MM.1S (cell line): Measurements from ENCODE around the gene VPS8.
A peak's percentile ranks its signal among the peaks of the same experiment; 100 is the strongest.
"Not testable (repeated sequence)": the region's sequence is repeated elsewhere in the genome, so short reads cannot be mapped to it uniquely, and the experiment has no call there.

ENCODE experiments used
- DNase-seq: peaks from one replicate; pipeline ENCODE4 v3.0.0-alpha.2; 2015
- H2AFZ ChIP-seq: fragments of 300-600 bp; sonication (generic); 2 replicates; pipeline ENCODE4 v1.6.0; 2016; ENCODE audit warnings: antibody characterized with exemption, low read length
- H3F3A ChIP-seq: fragments of 300-600 bp; sonication (generic); 2 replicates; pipeline ENCODE4 v1.6.1; 2016; ENCODE audit warnings: mild to moderate bottlenecking, antibody characterized with exemption, low read length, moderate library complexity, mixed read lengths; ENCODE audit not compliant: insufficient read depth
- H3K27ac ChIP-seq: fragments of 300-600 bp; sonication (generic); 2 replicates; pipeline ENCODE4 v1.5.1; 2016; ENCODE audit warnings: mild to moderate bottlenecking, low read length
- H3K27me3 ChIP-seq: fragments of 300-600 bp; sonication (generic); replicated peaks from 2 replicates; pipeline ENCODE4 v1.6.0; 2016; ENCODE audit warnings: low read length; ENCODE audit not compliant: insufficient read depth
- H3K36me3 ChIP-seq: fragments of 300-600 bp; sonication (generic); replicated peaks from 2 replicates; pipeline ENCODE4 v1.6.1; 2016; ENCODE audit warnings: mild to moderate bottlenecking, low read length, mixed read lengths; ENCODE audit not compliant: insufficient read depth
- H3K4me1 ChIP-seq: fragments of 300-600 bp; sonication (generic); 2 replicates; pipeline ENCODE4 v1.6.1; 2016; ENCODE audit warnings: low read length, mixed read lengths
- H3K4me2 ChIP-seq: fragments of 300-600 bp; sonication (generic); 2 replicates; pipeline ENCODE4 v1.6.0; 2016; ENCODE audit warnings: low read depth, low read length
- H3K4me3 ChIP-seq: fragments of 300-600 bp; sonication (generic); 2 replicates; pipeline ENCODE4 v1.5.1; 2016; ENCODE audit warnings: low read length, mixed read lengths
- H3K79me2 ChIP-seq: fragments of 300-600 bp; sonication (generic); 2 replicates; pipeline ENCODE4 v1.6.1; 2016; ENCODE audit warnings: mixed run types, low read length, mixed read lengths
- H3K9ac ChIP-seq: fragments of 300-600 bp; sonication (generic); 2 replicates; pipeline ENCODE4 v1.6.1; 2016; ENCODE audit warnings: low read length, mixed read lengths
- H3K9me2 ChIP-seq: fragments of 300-600 bp; sonication (generic); replicated peaks from 2 replicates; pipeline ENCODE4 v1.6.1; 2016; ENCODE audit warnings: mild to moderate bottlenecking, low read length, mixed read lengths; ENCODE audit not compliant: insufficient read depth
- H3K9me3 ChIP-seq: fragments of 300-600 bp; sonication (generic); replicated peaks from 2 replicates; pipeline ENCODE4 v1.6.1; 2016; ENCODE audit warnings: mild to moderate bottlenecking, low read length, mixed read lengths; ENCODE audit not compliant: insufficient read depth
- H4K20me1 ChIP-seq: fragments of 300-600 bp; sonication (generic); 2 replicates; pipeline ENCODE4 v1.6.1; 2016; ENCODE audit warnings: mild to moderate bottlenecking, low read length, moderate library complexity, mixed read lengths; ENCODE audit not compliant: insufficient read depth
- CTCF ChIP-seq: fragments of 300-600 bp; sonication (generic); IDR thresholded peaks from 2 replicates; pipeline ENCODE4 v1.5.1; 2016; ENCODE audit warnings: antibody characterized with exemption, low read length, mixed read lengths
- EZH2 ChIP-seq: fragments of 300-600 bp; sonication (generic); optimal IDR thresholded peaks from 2 replicates; pipeline ENCODE3; 2017; ENCODE audit warnings: low read depth, mild to moderate bottlenecking, antibody characterized with exemption, low read length, mixed read lengths
- EZH2phosphoT487 ChIP-seq: fragments of 300-600 bp; sonication (generic); IDR thresholded peaks from 2 replicates; pipeline ENCODE4 v1.6.1; 2018; ENCODE audit warnings: antibody characterized with exemption, low read length

The VPS8 gene

GRCh38 chr3:184952671-184953070 is 140.7 kb downstream of the VPS8 start:
- TF ChIP-seq CTCF (no peak), EZH2 (no peak), EZH2phosphoT487 (no peak)
- no peaks in the 10 kb centered on the region for H4K20me1 ChIP-seq
- H3K79me2 ChIP-seq, result no peaks in the 10 kb centered on the region
- H3K4me2 ChIP-seq, result peak overlapping the region; percentile 56
- H3F3A ChIP-seq, result peaks cover 17% of the 10 kb centered on the region
- no peaks in the 10 kb centered on the region for H3K9me3 ChIP-seq
- H3K4me1 ChIP-seq, result peaks cover 35% of the 10 kb centered on the region
- 0 out of 2 replicates have a peak, but pooled peaks cover 4% of the 10 kb centered on the region for H3K36me3 ChIP-seq
- peak overlapping the region; percentile 70 for H3K27ac ChIP-seq
- H3K27me3 ChIP-seq, result no peaks in the 10 kb centered on the region
- H2AFZ ChIP-seq, result peak overlapping the region; percentile 52
- DNase-seq, result peak; percentile 85
- peak overlapping the region; percentile 4; the same call in 1 of the 2 replicates for H3K9ac ChIP-seq
- no peaks in the 10 kb centered on the region for H3K9me2 ChIP-seq
- peak overlapping the region; percentile 16; the same call in 1 of the 2 replicates for H3K4me3 ChIP-seq

GRCh38 chr3:184953401-184953800 is 141.4 kb downstream of the VPS8 start:
- Histone ChIP-seq H3K9me2 (no peaks in the 10 kb centered on the region), H3K4me3 (no peak overlapping the region), H3K4me2 (peak overlapping the region; percentile 56; the same call in 1 of the 2 replicates), H3F3A (peaks cover 16% of the 10 kb centered on the region), H3K27me3 (no peaks in the 10 kb centered on the region), H3K9ac (peak overlapping the region; percentile 4; the same call in 1 of the 2 replicates), H3K4me1 (peaks cover 29% of the 10 kb centered on the region), H4K20me1 (no peaks in the 10 kb centered on the region), H2AFZ (peak overlapping the region; percentile 52), H3K36me3 (0 out of 2 replicates have a peak, but pooled peaks cover 9% of the 10 kb centered on the region), H3K9me3 (no peaks in the 10 kb centered on the region), H3K27ac (peak overlapping the region; percentile 70), H3K79me2 (no peaks in the 10 kb centered on the region)
- DNase-seq, result no peak
- TF ChIP-seq CTCF (no peak), EZH2phosphoT487 (no peak)

GRCh38 chr3:184954251-184954650 is 142.3 kb downstream of the VPS8 start:
- H3K4me2 ChIP-seq, result no peak overlapping the region
- H2AFZ ChIP-seq, result no peak overlapping the region
- H3K4me3 ChIP-seq, result no peak overlapping the region
- no peaks in the 10 kb centered on the region for H3K79me2 ChIP-seq
- DNase-seq, result no peak
- H3K36me3 ChIP-seq, result 0 out of 2 replicates have a peak, but pooled peaks cover 9% of the 10 kb centered on the region
- peaks cover 16% of the 10 kb centered on the region for H3F3A ChIP-seq
- H3K9ac ChIP-seq, result no peak overlapping the region
- no peaks in the 10 kb centered on the region for H3K27me3 ChIP-seq
- peaks cover 29% of the 10 kb centered on the region for H3K4me1 ChIP-seq
- no peak for TF ChIP-seq EZH2phosphoT487
- no peak for TF ChIP-seq EZH2
- no peak for TF ChIP-seq CTCF
- H3K9me3 ChIP-seq, result no peaks in the 10 kb centered on the region
- no peaks in the 10 kb centered on the region for H4K20me1 ChIP-seq
- no peaks in the 10 kb centered on the region for H3K9me2 ChIP-seq
- no peak overlapping the region for H3K27ac ChIP-seq

DNA sequence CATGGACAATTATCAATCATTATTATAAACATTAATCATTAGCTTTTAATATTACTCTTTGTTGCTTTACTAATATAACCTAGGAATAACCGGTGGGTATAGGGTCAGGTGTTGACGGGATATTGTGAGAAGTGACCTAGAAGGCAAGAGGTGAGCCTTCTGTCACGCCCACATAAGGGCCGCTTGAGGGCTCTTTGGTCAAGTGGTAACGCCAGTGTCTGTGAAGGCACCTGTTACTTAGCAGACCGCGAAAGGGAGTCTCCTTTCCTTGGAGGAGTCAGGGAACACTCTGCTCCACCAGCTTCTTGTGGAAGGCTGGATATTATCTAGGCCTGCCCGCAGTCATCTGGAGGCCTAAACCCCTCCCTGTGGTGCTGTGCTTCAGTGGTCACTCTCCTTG is 142.9 kb downstream of the VPS8 start:
- H4K20me1 ChIP-seq, H3K27me3 ChIP-seq, H3K4me2 ChIP-seq, H3K36me3 ChIP-seq, H3K4me3 ChIP-seq, H3K27ac ChIP-seq, H2AFZ ChIP-seq, H3K9ac ChIP-seq, H3K9me2 ChIP-seq, DNase-seq, H3K9me3 ChIP-seq, H3K79me2 ChIP-seq: not testable (repeated sequence)
- peaks cover 29% of the 10 kb centered on the region for H3K4me1 ChIP-seq
- peaks cover 16% of the 10 kb centered on the region for H3F3A ChIP-seq
